AG04449 (cell line): ENCODE measurements around the gene M1AP.
A peak's percentile ranks its signal among the peaks of the same experiment; 100 is the strongest.
"Not testable (repeated sequence)": the region's sequence is repeated elsewhere in the genome, so short reads cannot be mapped to it uniquely, and the experiment has no call there.

Experiments used
- CTCF ChIA-PET: fragments of 350-600 bp; formaldehyde crosslinking; extraction: SDS; loops from one replicate; lab custom pipeline; 2021; ENCODE audit warnings: antibody characterized with exemption; lab: Yijun Ruan, JAX
- POLR2A ChIA-PET: fragments of 400-600, 350-600 bp; formaldehyde crosslinking; extraction: SDS; loops from one replicate; lab custom pipeline; 2020; ENCODE audit warnings: antibody characterized with exemption, inconsistent platforms; lab: Yijun Ruan, JAX
- DNase-seq: peaks from one replicate; pipeline ENCODE4 v3.0.0-alpha.2; 2010; ENCODE audit warnings: low read depth, low spot score
- H3K4me3 ChIP-seq: 2 replicates; pipeline ENCODE4 v1.5.1; 2011; ENCODE audit warnings: low read depth, mild to moderate bottlenecking, control low read depth, low read length
- TF ChIP-seq, protein P1 (sequence below): IDR thresholded peaks from one replicate; pipeline ENCODE4 v1.5.1; 2011; ENCODE audit warnings: mild to moderate bottlenecking, moderate library complexity, low read length, control low read depth, inconsistent platforms; ENCODE audit not compliant: insufficient read depth; ENCODE audit errors: missing control alignments

Gene M1AP

DNA sequence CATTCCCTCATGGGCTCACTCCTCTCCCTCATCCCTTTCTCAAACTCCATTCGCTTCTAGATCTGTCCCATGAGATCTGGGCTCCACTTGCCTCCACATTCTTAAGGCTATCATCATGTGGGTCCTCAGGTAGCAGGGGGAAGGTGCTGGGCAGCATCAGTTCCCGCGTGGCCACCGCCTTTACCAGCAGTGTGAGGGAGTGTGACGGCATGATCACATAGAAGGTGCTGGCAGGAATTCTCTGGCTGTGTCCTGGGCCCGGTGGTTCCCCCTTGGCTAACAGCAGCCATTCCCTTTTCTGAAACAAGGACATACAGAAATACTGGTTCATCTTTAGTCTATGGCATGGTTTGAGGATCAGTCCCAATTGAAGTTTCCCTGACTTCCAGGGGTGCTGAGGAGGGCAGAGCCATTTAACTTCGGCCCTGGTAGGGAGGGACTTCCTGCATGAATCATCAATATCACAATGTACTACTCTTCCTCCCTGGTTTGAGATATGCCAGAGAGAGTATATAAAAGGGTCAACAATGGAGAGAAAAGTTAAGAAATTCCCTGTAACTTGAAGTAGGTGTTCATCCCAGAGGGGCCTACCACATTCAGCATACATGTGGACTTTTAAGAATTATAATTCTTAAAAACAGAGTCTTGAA, 85.9 kb downstream of the M1AP start:
- TF ChIP-seq, protein P1, sequence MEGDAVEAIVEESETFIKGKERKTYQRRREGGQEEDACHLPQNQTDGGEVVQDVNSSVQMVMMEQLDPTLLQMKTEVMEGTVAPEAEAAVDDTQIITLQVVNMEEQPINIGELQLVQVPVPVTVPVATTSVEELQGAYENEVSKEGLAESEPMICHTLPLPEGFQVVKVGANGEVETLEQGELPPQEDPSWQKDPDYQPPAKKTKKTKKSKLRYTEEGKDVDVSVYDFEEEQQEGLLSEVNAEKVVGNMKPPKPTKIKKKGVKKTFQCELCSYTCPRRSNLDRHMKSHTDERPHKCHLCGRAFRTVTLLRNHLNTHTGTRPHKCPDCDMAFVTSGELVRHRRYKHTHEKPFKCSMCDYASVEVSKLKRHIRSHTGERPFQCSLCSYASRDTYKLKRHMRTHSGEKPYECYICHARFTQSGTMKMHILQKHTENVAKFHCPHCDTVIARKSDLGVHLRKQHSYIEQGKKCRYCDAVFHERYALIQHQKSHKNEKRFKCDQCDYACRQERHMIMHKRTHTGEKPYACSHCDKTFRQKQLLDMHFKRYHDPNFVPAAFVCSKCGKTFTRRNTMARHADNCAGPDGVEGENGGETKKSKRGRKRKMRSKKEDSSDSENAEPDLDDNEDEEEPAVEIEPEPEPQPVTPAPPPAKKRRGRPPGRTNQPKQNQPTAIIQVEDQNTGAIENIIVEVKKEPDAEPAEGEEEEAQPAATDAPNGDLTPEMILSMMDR = no peak
- POLR2A ChIA-PET = no interaction called here
- no peak overlapping the region for H3K4me3 ChIP-seq
- CTCF ChIA-PET = no interaction called here
- DNase-seq = no peak

DNA sequence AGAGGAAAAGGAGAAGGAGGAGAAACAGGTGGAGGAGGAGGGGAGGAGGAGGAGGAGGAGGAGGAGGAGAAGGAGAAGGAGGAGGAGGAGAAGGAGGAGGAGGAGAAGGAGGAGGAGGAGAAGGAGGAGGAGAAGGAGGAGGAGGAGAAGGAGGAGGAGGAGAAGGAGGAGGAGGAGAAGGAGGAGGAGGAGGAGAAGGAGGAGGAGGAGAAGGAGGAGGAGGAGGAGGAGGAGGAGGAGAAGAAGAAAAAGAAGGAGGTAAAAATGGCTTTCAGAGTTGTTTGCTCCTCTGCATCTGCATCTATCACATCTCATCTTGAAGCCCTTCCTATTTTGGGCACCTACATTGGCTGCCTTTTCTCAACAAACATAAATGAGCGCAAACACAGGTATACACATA, 87.1 kb downstream of the M1AP start:
- CTCF ChIA-PET, H3K4me3 ChIP-seq, DNase-seq: not testable (repeated sequence)
- POLR2A ChIA-PET = interaction anchor here (0.8 kb wide), 1 partner anchor 79 kb away, joined by 4 read pairs; no protein-coding TSS in a partner anchor

DNA sequence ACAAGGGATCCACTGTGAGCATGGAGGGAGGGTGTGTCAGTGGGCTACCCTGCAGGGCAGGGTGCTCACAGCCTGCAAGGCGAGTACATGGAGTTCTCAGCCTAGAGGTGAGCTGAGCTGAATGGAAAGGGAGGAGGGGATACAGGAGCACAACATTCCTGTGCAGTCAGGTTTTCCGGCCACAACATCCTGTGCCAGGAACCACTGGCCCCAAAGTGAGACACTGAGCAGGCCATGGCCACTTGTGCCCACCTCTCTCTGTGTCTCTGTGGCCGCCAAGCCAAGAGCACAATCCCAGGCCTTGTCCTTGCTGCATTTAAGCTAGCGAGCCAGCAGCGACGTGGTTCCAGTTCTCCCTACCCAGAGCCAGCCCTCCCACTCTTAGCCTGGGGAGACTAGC, 87.5 kb downstream of the M1AP start:
- no peak overlapping the region for H3K4me3 ChIP-seq
- POLR2A ChIA-PET = interaction anchor here (0.6 to 1.6 kb wide), 3 partner anchors 14 to 78 kb away, joined by 3 to 4 read pairs (median 3); no protein-coding TSS in a partner anchor
- TF ChIP-seq, protein P1 = no peak
- CTCF ChIA-PET = no interaction called here
- DNase-seq = no peak

DNA sequence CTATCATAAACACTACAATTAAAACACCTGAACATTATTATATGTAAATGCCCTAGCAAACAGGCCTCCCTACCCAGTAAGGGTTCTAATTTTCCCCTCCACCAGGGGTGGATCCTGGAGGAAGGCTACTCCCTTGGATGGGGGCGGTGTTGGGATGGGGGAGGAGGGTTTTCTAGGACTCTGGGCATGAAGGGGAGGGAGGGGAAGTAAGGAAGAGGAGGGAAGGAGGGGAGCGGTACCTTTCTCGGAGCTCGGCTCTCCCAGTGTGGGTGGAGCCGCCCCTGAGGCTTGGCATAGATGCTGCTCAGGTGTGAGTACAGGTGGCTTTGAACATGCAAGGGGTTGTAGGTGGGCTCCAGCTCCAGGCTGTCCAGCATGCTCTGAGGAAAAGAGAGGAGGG, 88.2 kb downstream of the M1AP start:
- TF ChIP-seq, protein P1 = no peak
- ChIA-PET CTCF (interaction anchor here (5.2 kb wide), 1 partner anchor 27 kb away, joined by 39 read pairs; no protein-coding TSS in a partner anchor), POLR2A (interaction anchor here (0.6 to 1.6 kb wide), 2 partner anchors 14 to 17 kb away, joined by 3 read pairs; no protein-coding TSS in a partner anchor)
- no peak overlapping the region for H3K4me3 ChIP-seq
- DNase-seq = no peak

DNA sequence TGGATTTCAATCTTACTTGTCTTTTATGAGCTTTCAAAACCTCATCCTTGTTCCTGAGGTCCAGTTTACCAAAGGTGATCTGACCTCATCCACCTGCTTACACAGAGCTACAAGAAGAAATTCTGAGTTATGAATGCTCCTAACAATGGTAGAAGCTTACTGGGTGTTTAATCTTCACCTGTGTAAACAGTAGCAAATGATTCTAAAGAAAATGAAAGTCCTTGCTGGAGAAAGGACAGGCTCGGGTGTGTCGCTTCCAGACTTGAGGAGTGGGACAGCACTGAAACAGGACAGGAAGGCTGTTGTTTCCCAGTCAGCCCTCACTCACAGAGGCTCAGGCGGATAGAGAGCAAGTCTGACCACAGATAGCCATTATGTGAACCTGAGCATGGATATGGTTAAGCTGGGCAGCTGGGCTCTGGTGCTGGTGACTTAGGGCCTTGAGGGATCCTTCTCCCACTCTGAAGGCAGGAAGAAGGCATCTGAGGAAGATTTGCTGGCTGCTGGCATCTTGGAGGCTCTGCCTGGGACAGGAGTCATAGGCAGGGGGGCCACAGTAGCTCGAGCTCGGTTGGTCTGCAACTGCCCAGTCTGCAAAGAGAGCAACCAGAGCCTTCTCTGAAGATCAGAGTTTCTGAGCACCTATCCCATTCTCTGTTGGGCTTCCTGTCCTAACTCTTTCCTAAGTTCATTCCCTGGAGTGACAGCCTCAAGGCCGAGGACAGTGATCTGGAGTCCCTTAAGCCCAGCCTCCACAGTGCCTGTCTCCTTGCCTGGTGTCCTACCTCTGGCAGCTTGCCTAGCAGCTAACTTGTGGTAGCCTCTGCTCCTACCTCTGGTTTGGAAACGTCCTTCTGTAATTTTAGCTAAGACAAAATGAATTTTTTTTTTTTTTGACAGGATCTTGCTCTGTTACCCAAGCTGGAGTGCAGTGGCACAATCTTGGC, 89.6 kb downstream of the M1AP start:
- ChIA-PET CTCF (interaction anchor here (1.3 to 5.2 kb wide), 3 partner anchors 12 to 75 kb away, joined by 4 to 39 read pairs (median 5); no protein-coding TSS in a partner anchor), POLR2A (interaction anchor here (0.7 to 1.4 kb wide), 3 partner anchors 8 to 145 kb away, joined by 3 to 7 read pairs (median 3); no protein-coding TSS in a partner anchor)
- no peak overlapping the region for H3K4me3 ChIP-seq
- TF ChIP-seq, protein P1 = no peak
- no peak for DNase-seq

DNA sequence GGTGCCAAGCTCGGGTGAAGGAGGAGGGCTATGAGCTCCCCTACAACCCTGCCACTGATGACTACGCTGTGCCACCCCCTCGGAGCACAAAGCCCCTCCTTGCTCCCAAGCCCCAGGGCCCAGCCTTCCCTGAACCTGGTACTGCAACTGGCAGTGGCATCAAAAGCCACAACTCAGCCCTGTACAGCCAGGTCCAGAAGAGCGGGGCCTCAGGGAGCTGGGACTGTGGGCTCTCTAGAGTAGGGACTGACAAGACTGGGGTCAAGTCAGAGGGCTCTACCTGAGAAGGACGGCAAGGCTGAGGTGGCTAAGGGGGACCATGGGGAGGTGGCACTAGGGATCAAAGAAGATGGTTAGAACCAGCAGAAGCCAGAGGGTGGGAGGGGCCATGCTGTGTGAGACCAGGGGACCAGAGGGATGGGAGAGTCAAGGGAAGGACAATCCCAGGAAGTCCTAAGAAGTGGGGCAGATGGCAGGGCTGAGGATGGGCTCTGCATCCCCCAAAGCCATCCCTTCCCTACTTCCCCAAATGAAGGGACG, 91.2 kb downstream of the M1AP start:
- TF ChIP-seq, protein P1 = no peak
- DNase-seq = no peak
- ChIA-PET CTCF (interaction anchor here (1.2 to 5.2 kb wide), 3 partner anchors 9 to 73 kb away, joined by 3 to 39 read pairs (median 5); no protein-coding TSS in a partner anchor), POLR2A (no interaction called here)
- peak overlapping the region; percentile 6; the same call in 1 of the 2 replicates for H3K4me3 ChIP-seq
